PC-3 (cell line): ENCODE results near the gene VWA3B. TPM values are rescaled to one million over a fixed set of nuclear protein-coding genes. Genes with fewer than 3 reads are reported as not detected.

Experiments
- ATAC-seq: fragments of 200-7000 bp; cut with Tn5 transposase; 2 replicates; pipeline ENCODE4 v1.9.1; 2020; ENCODE audit warnings: mild to moderate bottlenecking, moderate library complexity
- BruUV-seq: library from RNA; stranded (reverse); fragments of 400-500 nt; replicated peaks from 2 replicates; lab custom pipeline; 2021; lab: Mats Ljungman, UMichigan
- CTCF ChIA-PET: fragments of 300-600 bp; sonication (Branson Sonifier 250); formaldehyde crosslinking; loops from one replicate; lab custom pipeline; 2022; ENCODE audit warnings: antibody characterized with exemption; lab: Charles Lee
- POLR2A ChIA-PET: fragments of 300-600 bp; sonication (Branson Sonifier 250); formaldehyde crosslinking; loops from one replicate; lab custom pipeline; 2022; ENCODE audit warnings: antibody characterized with exemption; ENCODE audit not compliant: unreplicated experiment; lab: Charles Lee
- DNase-seq: peaks from one replicate; pipeline ENCODE4 v3.0.0-alpha.2; 2015
- H2AFZ ChIP-seq: fragments of 300-600 bp; sonication (generic); 2 replicates; pipeline ENCODE4 v1.6.0; 2016; ENCODE audit warnings: antibody characterized with exemption, low read length
- H3F3A ChIP-seq: fragments of 300-600 bp; sonication (generic); one replicate; pipeline ENCODE4 v1.6.0; 2017; ENCODE audit warnings: antibody characterized with exemption, low read length, control low read depth, mild to moderate bottlenecking; ENCODE audit not compliant: unreplicated experiment
- H3K27ac ChIP-seq: fragments of 300-600 bp; sonication (generic); 2 replicates; pipeline ENCODE4 v1.5.1; 2016; ENCODE audit warnings: mild to moderate bottlenecking, low read length
- H3K27me3 ChIP-seq: fragments of 300-600 bp; sonication (generic); 2 replicates; pipeline ENCODE4 v1.6.1; 2016; ENCODE audit warnings: low read length, mixed read lengths
- H3K36me3 ChIP-seq: fragments of 300-600 bp; sonication (generic); 2 replicates; pipeline ENCODE4 v1.6.1; 2016; ENCODE audit warnings: low read depth, mixed run types, low read length, mixed read lengths
- H3K4me1 ChIP-seq: fragments of 300-600 bp; sonication (generic); 2 replicates; pipeline ENCODE4 v1.5.1; 2016; ENCODE audit warnings: low read length; ENCODE audit not compliant: insufficient read depth
- H3K4me2 ChIP-seq: fragments of 300-600 bp; sonication (generic); 2 replicates; pipeline ENCODE4 v1.6.0; 2016; ENCODE audit warnings: low read length
- H3K4me3 ChIP-seq: fragments of 300-600 bp; sonication (generic); 2 replicates; pipeline ENCODE4 v1.5.1; 2016; ENCODE audit warnings: mild to moderate bottlenecking, low read length, mixed read lengths
- H3K79me2 ChIP-seq: fragments of 300-600 bp; sonication (generic); 2 replicates; pipeline ENCODE4 v1.6.1; 2017; ENCODE audit warnings: low read length, mixed read lengths
- H3K9ac ChIP-seq: fragments of 300-600 bp; sonication (generic); 2 replicates; pipeline ENCODE4 v1.6.0; 2016; ENCODE audit warnings: mild to moderate bottlenecking, low read length
- H3K9me2 ChIP-seq: fragments of 300-600 bp; sonication (generic); replicated peaks from 2 replicates; pipeline ENCODE4 v1.6.1; 2016; ENCODE audit warnings: mixed run types, low read length, mixed read lengths
- H3K9me3 ChIP-seq: fragments of 300-600 bp; sonication (generic); 2 replicates; pipeline ENCODE4 v1.6.1; 2016; ENCODE audit warnings: low read length, mixed read lengths
- H4K20me1 ChIP-seq: fragments of 300-600 bp; sonication (generic); 2 replicates; pipeline ENCODE4 v1.6.1; 2016; ENCODE audit warnings: low read length, mixed read lengths
- CTCF ChIP-seq: fragments of 300-600 bp; sonication (generic); conservative IDR thresholded peaks from 2 replicates; pipeline ENCODE4 v1.5.1; 2017; ENCODE audit warnings: antibody characterized with exemption, low read depth, mild to moderate bottlenecking, low read length
- EZH2 ChIP-seq: fragments of 300-600 bp; sonication (generic); IDR thresholded peaks from one replicate; pipeline ENCODE4 v1.6.1; 2017; ENCODE audit warnings: antibody characterized with exemption, mild to moderate bottlenecking, low read length; ENCODE audit not compliant: unreplicated experiment
- EZH2phosphoT487 ChIP-seq: fragments of 300-600 bp; sonication (generic); IDR thresholded peaks from 2 replicates; pipeline ENCODE4 v1.6.1; 2018; ENCODE audit warnings: mild to moderate bottlenecking, antibody characterized with exemption, low read length, borderline replicate concordance
- intact Hi-C: fragments of 100-400 bp; cut with micrococcal nuclease; formaldehyde crosslinking; loops from 2 replicates; pipeline ENCODE4 v1.9.0; 2023
- total RNA-seq: library from RNA; depleted of rRNA; stranded (reverse); fragments of >200 nt; gene quantifications from 2 replicates; pipeline ENCODE4 v1.2.3, GENCODE V29; 2014

Gene VWA3B
- total RNA-seq, 1 experiment from 2014 or later, result not detected

- no peaks in the 10 kb centered on the region for H3K79me2 ChIP-seq
- ATAC-seq, result peak; percentile 9
- no peaks in the 10 kb centered on the region for H4K20me1 ChIP-seq
- peak overlapping the region; percentile 64 for H3K9ac ChIP-seq
- peak overlapping the region; percentile 81 for H3K4me2 ChIP-seq
- intact Hi-C loops, result loop anchor here (1.0 kb wide), 1 partner anchor 22 kb away; no protein-coding TSS in a partner anchor
- H3K4me3 ChIP-seq, result peak overlapping the region; percentile 30; the same call in 1 of the 2 replicates
- no peaks in the 10 kb centered on the region for H3K36me3 ChIP-seq
- no peaks in the 10 kb centered on the region for H3F3A ChIP-seq
- no peaks in the 10 kb centered on the region for H3K9me2 ChIP-seq
- H3K4me1 ChIP-seq, result peaks cover 18% of the 10 kb centered on the region
- H3K27me3 ChIP-seq, result no peaks in the 10 kb centered on the region
- H3K27ac ChIP-seq, result peak overlapping the region; percentile 90
- POLR2A ChIA-PET, result interaction anchor here (0.6 kb wide), 1 partner anchor 18 kb away, joined by 3 read pairs; no protein-coding TSS in a partner anchor
- no peak for DNase-seq
- H3K9me3 ChIP-seq, result no peaks in the 10 kb centered on the region
- CTCF ChIA-PET, result interaction anchor here (0.5 kb wide), 1 partner anchor 315 kb away, joined by 3 read pairs; no protein-coding TSS in a partner anchor
- H2AFZ ChIP-seq, result peak overlapping the region; percentile 69
- BruUV-seq, result no TSS peak
- TF ChIP-seq EZH2phosphoT487, result no peak
- no peak for TF ChIP-seq CTCF
Measured at GRCh38 chr2:98333922-98334321, 247.0 kb downstream of the VWA3B start.

- ATAC-seq, result peak; percentile 100
- BruUV-seq, result no TSS peak
Measured at GRCh38 chr2:98334439-98335078, 247.6 kb downstream of the VWA3B start.

More at GRCh38 chr2:98334439-98335078, 247.6 kb downstream of the VWA3B start:
- TF ChIP-seq CTCF, result no peak
- no peak for TF ChIP-seq EZH2
- TF ChIP-seq EZH2phosphoT487, result no peak
- Histone ChIP-seq H3K79me2 (no peaks in the 10 kb centered on the region), H3K4me3 (peak overlapping the region; percentile 39), H3K4me1 (peaks cover 18% of the 10 kb centered on the region), H4K20me1 (no peaks in the 10 kb centered on the region), H3K9me3 (no peaks in the 10 kb centered on the region), H3K27me3 (no peaks in the 10 kb centered on the region), H3K9me2 (no peaks in the 10 kb centered on the region), H2AFZ (peak overlapping the region; percentile 69), H3F3A (no peaks in the 10 kb centered on the region), H3K9ac (peak overlapping the region; percentile 64), H3K36me3 (no peaks in the 10 kb centered on the region), H3K27ac (peak overlapping the region; percentile 90), H3K4me2 (peak overlapping the region; percentile 81)
- intact Hi-C loops, result loop anchor here (1.0 kb wide), 1 partner anchor 22 kb away; no protein-coding TSS in a partner anchor
- ChIA-PET CTCF (interaction anchor here (0.5 to 0.6 kb wide), 2 partner anchors 314 to 528 kb away, joined by 3 read pairs; no protein-coding TSS in a partner anchor), POLR2A (interaction anchor here (0.6 kb wide), 1 partner anchor 18 kb away, joined by 3 read pairs; no protein-coding TSS in a partner anchor)
- DNase-seq, result peak; percentile 95
